Epidermal melanocyte (primary cell): ENCODE data around the gene DAZAP1.

Experiments used
- DNase-seq: peaks from one replicate; pipeline ENCODE4 v3.0.0; 2011; ENCODE audit warnings: low spot score; ENCODE audit not compliant: insufficient read length

Gene DAZAP1

GRCh38 chr19:1424192-1424955, 17.0 kb downstream of the DAZAP1 start:
- DNase-seq: no peak

- DNase-seq: no peak
These were observed 17.9 kb downstream of the DAZAP1 start for GRCh38 chr19:1425102-1425837.

- no peak for DNase-seq
These were observed 18.5 kb downstream of the DAZAP1 start for GRCh38 chr19:1425902-1426301.

- DNase-seq: no peak
These were observed 19.4 kb downstream of the DAZAP1 start for GRCh38 chr19:1426736-1427135.

GRCh38 chr19:1427221-1427920, 20.0 kb downstream of the DAZAP1 start:
- no peak for DNase-seq

- no peak for DNase-seq
These were observed 21.5 kb downstream of the DAZAP1 start for GRCh38 chr19:1428738-1429391.

- DNase-seq: no peak
These were observed 22.4 kb downstream of the DAZAP1 start for GRCh38 chr19:1429750-1430149.

GRCh38 chr19:1430246-1430645, 22.9 kb downstream of the DAZAP1 start:
- DNase-seq: no peak

- no peak for DNase-seq
These were observed 24.5 kb downstream of the DAZAP1 start for GRCh38 chr19:1431759-1432506.

- DNase-seq: no peak
These were observed 25.1 kb downstream of the DAZAP1 start for GRCh38 chr19:1432507-1432887.

- DNase-seq: no peak
These were observed 26.0 kb downstream of the DAZAP1 start for GRCh38 chr19:1433119-1434039.

- DNase-seq: no peak
These were observed 26.6 kb downstream of the DAZAP1 start for GRCh38 chr19:1434040-1434366.

GRCh38 chr19:1434577-1435060, 27.2 kb downstream of the DAZAP1 start:
- DNase-seq: no peak

- no peak for DNase-seq
These were observed 28.1 kb downstream of the DAZAP1 start for GRCh38 chr19:1435378-1435989.

- no peak for DNase-seq
These were observed 30.2 kb downstream of the DAZAP1 start for GRCh38 chr19:1437609-1438008.

- peak; percentile 99 for DNase-seq
These were observed 30.9 kb downstream of the DAZAP1 start, which contains the start of gene RPS15 for GRCh38 chr19:1438035-1438932. RPS15 (plus strand) TSS chr19:1438396; CDS start chr19:1438426, 30 bp downstream.

- DNase-seq: no peak
These were observed 31.6 kb downstream of the DAZAP1 start for GRCh38 chr19:1438933-1439354.
